ENCODE results near the gene GALNT9.
"Not testable (repeated sequence)": the region's sequence is repeated elsewhere in the genome, so short reads cannot be mapped to it uniquely, and the experiment has no call there.

GALNT9 gene

GRCh38 chr12:132364348-132364902, 35.0 kb upstream of the GALNT9 start:
- Histone ChIP-seq H3K4me3 (ENCODE audit: low read length) (no peak overlapping the region), H3K4me1 (ENCODE audit: control insufficient read depth, insufficient read depth, low read length) (no peaks in the 10 kb centered on the region), H3K9me3 (ENCODE audit: control insufficient read depth, low read length) (no peaks in the 10 kb centered on the region), H3K36me3 (ENCODE audit: control insufficient read depth, insufficient read depth, low read length) (no peaks in the 10 kb centered on the region), H3K27me3 (ENCODE audit: control insufficient read depth, insufficient read depth, low read length) (peaks cover 2% of the 10 kb centered on the region), H3K9ac (ENCODE audit: low read length) (no peak overlapping the region)

- peaks cover 2% of the 10 kb centered on the region for H3K27me3 ChIP-seq (ENCODE audit: control insufficient read depth, insufficient read depth, low read length)
Measured at GRCh38 chr12:132363661-132364347, 34.4 kb upstream of the GALNT9 start.

GRCh38 chr12:132362996-132363660, 33.7 kb upstream of the GALNT9 start:
- H3K9ac ChIP-seq (ENCODE audit: low read length), result no peak overlapping the region
- H3K36me3 ChIP-seq (ENCODE audit: control insufficient read depth, insufficient read depth, low read length), result no peaks in the 10 kb centered on the region
- no peaks in the 10 kb centered on the region for H3K9me3 ChIP-seq (ENCODE audit: control insufficient read depth, low read length)
- no peak overlapping the region for H3K4me3 ChIP-seq (ENCODE audit: low read length)
- H3K27me3 ChIP-seq (ENCODE audit: control insufficient read depth, insufficient read depth, low read length), result peaks cover 2% of the 10 kb centered on the region
- H3K4me1 ChIP-seq (ENCODE audit: control insufficient read depth, insufficient read depth, low read length), result no peaks in the 10 kb centered on the region

More at GRCh38 chr12:132363661-132364347, 34.4 kb upstream of the GALNT9 start:
- Histone ChIP-seq H3K4me3 (ENCODE audit: low read length) (no peak overlapping the region), H3K36me3 (ENCODE audit: control insufficient read depth, insufficient read depth, low read length) (no peaks in the 10 kb centered on the region), H3K9me3 (ENCODE audit: control insufficient read depth, low read length) (no peaks in the 10 kb centered on the region), H3K4me1 (ENCODE audit: control insufficient read depth, insufficient read depth, low read length) (no peaks in the 10 kb centered on the region), H3K9ac (ENCODE audit: low read length) (no peak overlapping the region)

- H3K9me3 ChIP-seq (ENCODE audit: control insufficient read depth, low read length), result no peaks in the 10 kb centered on the region
- H3K9ac ChIP-seq (ENCODE audit: low read length), result no peak overlapping the region
- no peaks in the 10 kb centered on the region for H3K27me3 ChIP-seq (ENCODE audit: control insufficient read depth, insufficient read depth, low read length)
- no peaks in the 10 kb centered on the region for H3K4me1 ChIP-seq (ENCODE audit: control insufficient read depth, insufficient read depth, low read length)
- H3K36me3 ChIP-seq (ENCODE audit: control insufficient read depth, insufficient read depth, low read length), result no peaks in the 10 kb centered on the region
- H3K4me3 ChIP-seq (ENCODE audit: low read length), result no peak overlapping the region
Measured at GRCh38 chr12:132360906-132361777, 31.8 kb upstream of the GALNT9 start.

DNA sequence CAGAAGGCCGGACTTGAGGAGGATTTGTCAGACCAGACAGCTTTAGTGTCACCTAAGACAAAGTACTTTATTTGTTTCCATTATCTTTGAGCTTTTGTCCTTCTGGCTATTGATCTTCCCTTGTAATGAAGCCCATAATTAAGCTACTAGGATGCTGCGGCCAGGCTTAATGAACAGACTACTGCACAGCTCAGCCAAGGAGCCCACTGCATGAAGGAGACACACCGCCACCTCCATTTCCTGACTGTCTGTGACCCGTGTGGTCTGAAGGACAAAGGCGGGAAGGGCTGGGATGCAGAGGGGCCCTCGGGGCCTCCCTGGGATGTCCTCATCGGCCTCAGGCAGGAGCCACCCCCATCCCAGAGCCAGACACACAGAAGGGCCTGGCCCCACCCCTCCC, 31.0 kb upstream of the GALNT9 start:
- Histone ChIP-seq H3K9me3 (ENCODE audit: control insufficient read depth, low read length) (no peaks in the 10 kb centered on the region), H3K4me3 (ENCODE audit: low read length) (no peak overlapping the region), H3K27me3 (ENCODE audit: control insufficient read depth, insufficient read depth, low read length) (no peaks in the 10 kb centered on the region), H3K36me3 (ENCODE audit: control insufficient read depth, insufficient read depth, low read length) (no peaks in the 10 kb centered on the region), H3K4me1 (ENCODE audit: control insufficient read depth, insufficient read depth, low read length) (no peaks in the 10 kb centered on the region), H3K9ac (ENCODE audit: low read length) (no peak overlapping the region)

DNA sequence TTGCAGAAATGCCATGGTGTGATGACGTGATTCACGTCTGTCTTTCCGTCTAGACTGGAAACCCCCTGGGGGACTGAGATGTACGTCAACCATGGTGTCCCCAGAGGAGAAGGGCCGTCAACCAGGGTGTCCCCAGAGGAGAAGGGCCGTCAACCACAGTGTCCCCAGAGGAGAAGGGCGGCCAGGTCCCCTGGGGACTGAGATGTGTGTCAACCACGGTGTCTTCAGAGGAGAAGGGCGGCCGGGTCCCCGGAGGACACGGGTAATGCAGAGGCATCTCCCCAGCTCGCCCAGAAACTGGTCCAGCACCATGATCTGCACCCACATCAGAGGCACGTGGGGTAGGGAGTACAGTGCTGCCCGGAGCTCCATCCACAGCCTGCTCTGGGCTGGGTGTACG, 30.6 kb upstream of the GALNT9 start:
- no peaks in the 10 kb centered on the region for H3K36me3 ChIP-seq (ENCODE audit: control insufficient read depth, insufficient read depth, low read length)
- H3K4me1 ChIP-seq (ENCODE audit: control insufficient read depth, insufficient read depth, low read length), result no peaks in the 10 kb centered on the region
- no peak overlapping the region for H3K9ac ChIP-seq (ENCODE audit: low read length)
- no peak overlapping the region for H3K4me3 ChIP-seq (ENCODE audit: low read length)
- no peaks in the 10 kb centered on the region for H3K27me3 ChIP-seq (ENCODE audit: control insufficient read depth, insufficient read depth, low read length)
- H3K9me3 ChIP-seq (ENCODE audit: control insufficient read depth, low read length), result no peaks in the 10 kb centered on the region

GRCh38 chr12:132359551-132359950, 30.2 kb upstream of the GALNT9 start:
- no peaks in the 10 kb centered on the region for H3K4me1 ChIP-seq (ENCODE audit: control insufficient read depth, insufficient read depth, low read length)
- H3K4me3 ChIP-seq (ENCODE audit: low read length), result no peak overlapping the region
- no peaks in the 10 kb centered on the region for H3K36me3 ChIP-seq (ENCODE audit: control insufficient read depth, insufficient read depth, low read length)
- H3K9ac ChIP-seq (ENCODE audit: low read length), result no peak overlapping the region
- H3K27me3 ChIP-seq (ENCODE audit: control insufficient read depth, insufficient read depth, low read length), result peaks cover 1% of the 10 kb centered on the region
- H3K9me3 ChIP-seq (ENCODE audit: control insufficient read depth, low read length), result no peaks in the 10 kb centered on the region

DNA sequence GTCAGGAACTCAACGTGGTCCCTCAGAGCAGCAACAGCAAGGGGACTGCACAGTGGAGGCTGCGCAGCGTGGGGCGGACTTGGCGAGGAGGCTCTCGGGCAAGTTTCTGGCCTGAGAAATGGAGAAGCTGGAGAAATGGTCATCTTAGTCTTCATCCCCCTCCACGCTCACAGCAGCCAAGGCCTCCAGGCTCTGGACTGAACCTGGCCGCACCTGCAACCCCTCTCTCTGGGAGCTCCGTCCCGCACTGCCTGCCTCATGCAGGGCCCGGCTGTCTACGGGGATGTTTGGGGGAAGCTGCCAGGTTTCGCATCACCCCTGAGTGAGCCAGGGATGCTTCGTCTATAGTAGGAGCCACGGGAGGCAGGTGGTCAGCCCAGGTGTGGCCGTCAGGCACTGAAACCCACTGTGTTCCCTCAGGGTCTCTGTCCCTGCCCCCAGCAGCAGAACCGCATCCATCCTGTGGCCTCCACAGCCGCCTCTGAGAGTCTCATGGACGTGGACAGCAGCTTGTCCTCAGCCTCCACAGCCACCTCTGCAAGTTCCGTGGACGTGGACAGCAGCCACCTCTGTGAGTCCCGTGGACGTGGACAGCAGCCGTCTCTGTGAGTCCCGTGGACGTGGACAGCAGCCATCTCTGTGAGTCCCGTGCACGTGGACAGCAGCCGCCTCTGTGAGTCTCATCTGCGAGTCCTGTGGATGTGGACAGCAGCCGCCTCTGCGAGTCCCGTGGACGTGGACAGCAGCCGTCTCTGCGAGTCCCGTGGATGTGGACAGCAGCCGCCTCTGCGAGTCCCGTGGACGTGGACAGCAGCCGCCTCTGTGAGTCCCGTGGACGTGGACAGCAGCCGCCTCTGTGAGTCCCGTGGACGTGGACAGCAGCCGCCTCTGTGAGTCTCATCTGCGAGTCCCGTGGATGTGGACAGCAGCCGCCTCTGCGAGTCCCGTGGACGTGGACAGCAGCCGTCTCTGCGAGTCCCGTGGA, 29.1 kb upstream of the GALNT9 start:
- H3K27me3 ChIP-seq (ENCODE audit: control insufficient read depth, insufficient read depth, low read length); H3K9me3 ChIP-seq (ENCODE audit: control insufficient read depth, low read length); H3K4me1 ChIP-seq (ENCODE audit: control insufficient read depth, insufficient read depth, low read length); H3K36me3 ChIP-seq (ENCODE audit: control insufficient read depth, insufficient read depth, low read length); H3K4me3 ChIP-seq (ENCODE audit: low read length); H3K9ac ChIP-seq (ENCODE audit: low read length): not testable (repeated sequence)

GRCh38 chr12:132357623-132358186, 28.3 kb upstream of the GALNT9 start:
- no peaks in the 10 kb centered on the region for H3K4me1 ChIP-seq (ENCODE audit: control insufficient read depth, insufficient read depth, low read length)
- peaks cover 9% of the 10 kb centered on the region for H3K27me3 ChIP-seq (ENCODE audit: control insufficient read depth, insufficient read depth, low read length)
- H3K36me3 ChIP-seq (ENCODE audit: control insufficient read depth, insufficient read depth, low read length), result no peaks in the 10 kb centered on the region
- no peaks in the 10 kb centered on the region for H3K9me3 ChIP-seq (ENCODE audit: control insufficient read depth, low read length)
- no peak overlapping the region for H3K9ac ChIP-seq (ENCODE audit: low read length)
- no peak overlapping the region for H3K4me3 ChIP-seq (ENCODE audit: low read length)

- Histone ChIP-seq H3K9me3 (ENCODE audit: control insufficient read depth, low read length) (no peaks in the 10 kb centered on the region), H3K27me3 (ENCODE audit: control insufficient read depth, insufficient read depth, low read length) (peaks cover 9% of the 10 kb centered on the region), H3K9ac (ENCODE audit: low read length) (no peak overlapping the region), H3K4me1 (ENCODE audit: control insufficient read depth, insufficient read depth, low read length) (no peaks in the 10 kb centered on the region), H3K36me3 (ENCODE audit: control insufficient read depth, insufficient read depth, low read length) (no peaks in the 10 kb centered on the region), H3K4me3 (ENCODE audit: low read length) (no peak overlapping the region)
Measured at GRCh38 chr12:132356691-132357622, 27.6 kb upstream of the GALNT9 start.
